HG02642 (cell line): ENCODE data around the gene KCTD2.
"Not testable (repeated sequence)": the region's sequence is repeated elsewhere in the genome, so short reads cannot be mapped to it uniquely, and the experiment has no call there.

Experiments used
- ATAC-seq: cut with Tn5 transposase; IDR thresholded peaks from one replicate; pipeline ENCODE4 v1.9.1; 2021; ENCODE audit warnings: mild to moderate bottlenecking; ENCODE audit not compliant: unreplicated experiment, poor library complexity

The KCTD2 gene

GRCh38 chr17:75019710-75020109 is 27.3 kb upstream of the KCTD2 start:
- ATAC-seq, result no peak

GRCh38 chr17:75020331-75021110 is 26.5 kb upstream of the KCTD2 start:
- ATAC-seq, result no peak

GRCh38 chr17:75024686-75025397 is 22.2 kb upstream of the KCTD2 start:
- ATAC-seq, result no peak

- not testable (repeated sequence) for ATAC-seq
These were observed 21.7 kb upstream of the KCTD2 start for GRCh38 chr17:75025398-75025734.

GRCh38 chr17:75026650-75027049 is 20.4 kb upstream of the KCTD2 start:
- ATAC-seq, result not testable (repeated sequence)

- ATAC-seq, result no peak
These were observed 16.9 kb upstream of the KCTD2 start for GRCh38 chr17:75030161-75030560.

- ATAC-seq, result no peak
These were observed 14.9 kb upstream of the KCTD2 start for GRCh38 chr17:75031972-75032719.

- no peak for ATAC-seq
These were observed 14.2 kb upstream of the KCTD2 start for GRCh38 chr17:75032720-75033280.

- peak; percentile 46 for ATAC-seq
These were observed 13.4 kb upstream of the KCTD2 start for GRCh38 chr17:75033346-75034235.

- ATAC-seq, result peak; percentile 64
These were observed 12.7 kb upstream of the KCTD2 start for GRCh38 chr17:75034236-75034908.

GRCh38 chr17:75036643-75037268 is 10.3 kb upstream of the KCTD2 start:
- no peak for ATAC-seq

GRCh38 chr17:75039238-75039637 is 7.8 kb upstream of the KCTD2 start:
- ATAC-seq, result no peak

GRCh38 chr17:75041656-75042280 is 5.3 kb upstream of the KCTD2 start:
- no peak for ATAC-seq

- ATAC-seq, result not testable (repeated sequence)
These were observed 3.2 kb upstream of the KCTD2 start for GRCh38 chr17:75043789-75044188.

GRCh38 chr17:75044716-75045115 is 2.3 kb upstream of the KCTD2 start:
- no peak for ATAC-seq

- ATAC-seq, result not testable (repeated sequence)
These were observed 1.0 kb upstream of the KCTD2 start for GRCh38 chr17:75045946-75046406.

GRCh38 chr17:75047398-75048098 is 523 bp downstream of the KCTD2 start:
- peak; percentile 14 for ATAC-seq
